NCI-H2227 (cell line): ENCODE measurements around the gene PEX10.

Source experiments
- DNase-seq: peaks from one replicate; lab custom pipeline; 2025; ENCODE audit not compliant: unreplicated experiment; lab: John Stamatoyannopoulos, UW

The PEX10 gene

DNA sequence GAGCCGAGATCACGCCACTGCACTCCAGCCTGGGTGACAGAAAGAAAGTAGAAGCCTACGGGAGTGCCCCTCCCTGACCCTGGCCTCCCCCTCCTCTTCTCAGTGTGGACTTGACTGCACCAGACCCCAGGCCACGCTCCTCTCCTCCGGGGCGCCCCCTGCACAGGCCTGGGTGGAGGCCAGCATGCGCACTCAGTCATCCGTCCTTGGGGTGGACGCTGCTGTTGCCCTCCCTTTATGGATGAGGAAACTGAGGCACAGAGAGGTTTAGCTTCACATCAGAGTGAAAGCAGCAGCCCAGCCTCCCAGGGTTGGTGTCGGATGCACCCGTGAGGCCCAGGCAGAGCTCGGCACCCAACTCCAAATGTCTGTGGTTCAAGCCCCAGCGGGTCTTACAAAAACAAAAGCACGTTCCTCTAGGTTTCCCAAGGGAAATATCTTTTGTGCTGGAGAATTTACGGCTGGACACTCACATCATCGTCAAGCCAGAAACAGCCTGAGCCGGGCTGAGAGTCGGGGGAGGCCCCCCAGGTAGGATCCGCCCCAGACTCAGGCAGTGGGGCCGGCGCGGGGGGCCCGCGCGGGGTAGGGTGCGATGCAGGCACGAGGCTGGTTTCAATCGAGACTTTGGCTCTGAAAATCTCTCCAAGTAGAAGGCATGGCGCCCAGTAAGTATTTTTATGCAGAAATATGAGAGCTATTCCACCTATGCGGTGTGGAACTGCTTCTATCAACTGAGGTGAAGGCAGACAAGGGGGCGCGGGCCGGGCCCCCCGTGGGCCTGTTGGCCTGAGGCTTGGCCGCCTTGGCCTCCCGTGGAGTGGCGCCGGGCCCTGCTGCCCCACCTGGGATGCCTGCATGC lies 57.6 kb downstream of the PEX10 start:
- no peak for DNase-seq
